ENCODE results near the gene FGF3.

DNA sequence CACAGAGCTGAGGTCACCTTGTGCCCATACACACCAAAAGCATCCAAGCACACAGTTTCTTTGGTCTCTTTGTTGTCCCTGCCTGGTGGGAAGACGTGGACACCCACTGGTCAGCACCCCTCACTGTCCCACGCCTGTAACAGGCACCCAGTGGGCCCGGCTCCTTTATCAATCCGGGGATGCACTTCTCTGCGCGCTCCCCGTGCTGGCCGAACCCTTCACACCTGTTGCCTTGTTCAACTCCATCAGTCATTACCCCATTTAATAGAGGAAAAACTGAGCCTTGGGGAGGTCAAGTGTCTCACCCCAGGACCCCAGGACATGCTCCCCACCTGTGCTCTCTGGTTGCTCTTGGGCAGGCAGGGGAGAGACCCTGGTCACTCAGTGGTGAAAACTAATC, 49.7 kb upstream of the FGF3 start:
- TF ChIP-seq, protein P1, sequence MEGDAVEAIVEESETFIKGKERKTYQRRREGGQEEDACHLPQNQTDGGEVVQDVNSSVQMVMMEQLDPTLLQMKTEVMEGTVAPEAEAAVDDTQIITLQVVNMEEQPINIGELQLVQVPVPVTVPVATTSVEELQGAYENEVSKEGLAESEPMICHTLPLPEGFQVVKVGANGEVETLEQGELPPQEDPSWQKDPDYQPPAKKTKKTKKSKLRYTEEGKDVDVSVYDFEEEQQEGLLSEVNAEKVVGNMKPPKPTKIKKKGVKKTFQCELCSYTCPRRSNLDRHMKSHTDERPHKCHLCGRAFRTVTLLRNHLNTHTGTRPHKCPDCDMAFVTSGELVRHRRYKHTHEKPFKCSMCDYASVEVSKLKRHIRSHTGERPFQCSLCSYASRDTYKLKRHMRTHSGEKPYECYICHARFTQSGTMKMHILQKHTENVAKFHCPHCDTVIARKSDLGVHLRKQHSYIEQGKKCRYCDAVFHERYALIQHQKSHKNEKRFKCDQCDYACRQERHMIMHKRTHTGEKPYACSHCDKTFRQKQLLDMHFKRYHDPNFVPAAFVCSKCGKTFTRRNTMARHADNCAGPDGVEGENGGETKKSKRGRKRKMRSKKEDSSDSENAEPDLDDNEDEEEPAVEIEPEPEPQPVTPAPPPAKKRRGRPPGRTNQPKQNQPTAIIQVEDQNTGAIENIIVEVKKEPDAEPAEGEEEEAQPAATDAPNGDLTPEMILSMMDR (IDR thresholded peaks at IDR 0.05; ENCODE audit: low read depth, low read length): no peak
- TF ChIP-seq POLR2A (IDR thresholded peaks at IDR 0.05; ENCODE audit: extremely low read depth, insufficient read length): no peak
- TF ChIP-seq, protein P2, sequence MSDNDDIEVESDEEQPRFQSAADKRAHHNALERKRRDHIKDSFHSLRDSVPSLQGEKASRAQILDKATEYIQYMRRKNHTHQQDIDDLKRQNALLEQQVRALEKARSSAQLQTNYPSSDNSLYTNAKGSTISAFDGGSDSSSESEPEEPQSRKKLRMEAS (IDR thresholded peaks at IDR 0.05; ENCODE audit: low read depth, low read length): no peak

Measured in NB4 (cell line).